Neural progenitor cell (in vitro differentiated cells): ENCODE measurements around the gene RASSF3.

ENCODE experiments used
- CTCF ChIP-seq: fragments of 200-600 bp; sonication (generic); IDR thresholded peaks from 2 replicates; pipeline ENCODE4 v1.5.1; 2017; ENCODE audit warnings: antibody characterized with exemption, mild to moderate bottlenecking
- EZH2 ChIP-seq: fragments of 200-600 bp; sonication (generic); IDR thresholded peaks from 2 replicates; pipeline ENCODE4 v1.6.1; 2017; ENCODE audit warnings: antibody characterized with exemption, mild to moderate bottlenecking, moderate library complexity
- EZH2phosphoT487 ChIP-seq: fragments of 200-600 bp; sonication (generic); IDR thresholded peaks from 2 replicates; pipeline ENCODE4 v1.6.1; 2017; ENCODE audit warnings: antibody characterized with exemption

GRCh38 chr12:64688715-64689114, 78.4 kb downstream of the RASSF3 start:
- TF ChIP-seq CTCF (no peak), EZH2 (no peak), EZH2phosphoT487 (no peak)
